GM19043 (cell line): ENCODE measurements around the gene SEC61A2.
"Not testable (repeated sequence)": the region's sequence is repeated elsewhere in the genome, so short reads cannot be mapped to it uniquely, and the experiment has no call there.

Experiments
- ATAC-seq: cut with Tn5 transposase; IDR thresholded peaks from one replicate; pipeline ENCODE4 v1.9.1; 2021; ENCODE audit warnings: low read depth; ENCODE audit not compliant: unreplicated experiment

SEC61A2 gene

DNA sequence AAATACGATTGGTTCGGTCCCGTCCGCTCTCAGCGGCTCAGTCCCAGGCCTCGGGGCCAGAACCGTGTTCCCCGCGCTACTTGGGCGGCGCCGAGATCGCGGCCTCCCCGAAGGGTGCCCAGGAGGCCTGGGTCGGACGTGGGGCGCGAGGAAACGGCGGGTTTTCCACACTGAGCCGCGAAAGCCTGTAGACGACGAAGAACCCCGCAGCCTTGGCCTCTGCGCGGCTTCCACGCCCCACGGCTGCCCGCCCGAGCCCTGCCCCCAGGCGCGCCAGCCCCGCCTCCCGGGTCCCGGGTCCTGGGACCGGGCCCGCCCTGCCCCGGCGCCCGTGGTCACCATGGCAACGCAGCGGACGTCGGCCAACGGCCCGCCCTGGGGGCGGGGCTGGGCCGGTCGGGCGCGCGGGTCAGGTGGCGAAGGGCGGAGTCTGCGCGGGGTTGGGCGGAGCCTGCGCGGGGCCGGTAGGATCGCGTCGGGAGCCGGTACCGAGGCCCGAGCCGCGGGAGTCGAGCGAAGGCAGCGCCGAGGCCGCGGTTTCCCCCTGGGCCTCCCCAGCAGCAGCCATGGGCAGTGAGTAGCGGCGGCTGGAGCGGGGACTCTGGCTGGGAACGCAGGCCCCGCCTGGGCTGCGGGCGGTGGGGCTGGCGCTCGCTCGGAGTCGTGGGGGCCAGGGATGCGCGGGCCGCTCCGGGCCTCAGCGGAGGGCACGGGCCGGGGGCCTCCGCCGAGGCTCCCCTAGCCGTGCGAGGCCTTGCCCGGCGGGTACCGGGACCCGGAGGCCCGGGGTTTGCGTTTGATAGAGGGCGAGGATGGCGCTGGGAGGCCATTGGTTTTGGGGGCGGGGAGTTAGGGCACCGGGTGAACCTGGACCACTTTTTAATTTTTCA, at the start of gene SEC61A2:
TSS of gene SEC61A2 (plus strand) at position 456 of the 890 bp plus-strand sequence. CDS start at position 567, 111 bp downstream.
- ATAC-seq = peak; percentile 93

DNA sequence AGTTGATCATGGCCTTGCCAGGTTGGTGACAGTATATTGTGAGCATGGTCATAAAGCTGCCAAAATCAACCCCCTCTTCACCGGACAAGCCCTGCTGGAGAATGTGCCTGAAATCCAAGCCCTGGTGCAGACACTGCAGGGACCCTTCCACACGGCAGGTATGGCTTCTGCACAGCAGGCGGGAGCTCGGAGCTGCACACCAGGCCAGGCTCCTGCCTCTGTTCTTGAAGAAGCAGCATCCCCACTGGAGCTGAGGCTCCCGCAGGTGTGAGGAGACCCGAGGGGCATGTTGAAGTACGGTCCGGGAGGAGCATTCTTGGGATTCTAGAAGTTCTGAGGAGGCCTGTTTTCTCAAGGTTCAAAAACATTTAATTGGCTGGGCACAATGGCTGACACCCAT, 48.0 kb upstream of the SEC61A2 start:
- ATAC-seq = no peak

DNA sequence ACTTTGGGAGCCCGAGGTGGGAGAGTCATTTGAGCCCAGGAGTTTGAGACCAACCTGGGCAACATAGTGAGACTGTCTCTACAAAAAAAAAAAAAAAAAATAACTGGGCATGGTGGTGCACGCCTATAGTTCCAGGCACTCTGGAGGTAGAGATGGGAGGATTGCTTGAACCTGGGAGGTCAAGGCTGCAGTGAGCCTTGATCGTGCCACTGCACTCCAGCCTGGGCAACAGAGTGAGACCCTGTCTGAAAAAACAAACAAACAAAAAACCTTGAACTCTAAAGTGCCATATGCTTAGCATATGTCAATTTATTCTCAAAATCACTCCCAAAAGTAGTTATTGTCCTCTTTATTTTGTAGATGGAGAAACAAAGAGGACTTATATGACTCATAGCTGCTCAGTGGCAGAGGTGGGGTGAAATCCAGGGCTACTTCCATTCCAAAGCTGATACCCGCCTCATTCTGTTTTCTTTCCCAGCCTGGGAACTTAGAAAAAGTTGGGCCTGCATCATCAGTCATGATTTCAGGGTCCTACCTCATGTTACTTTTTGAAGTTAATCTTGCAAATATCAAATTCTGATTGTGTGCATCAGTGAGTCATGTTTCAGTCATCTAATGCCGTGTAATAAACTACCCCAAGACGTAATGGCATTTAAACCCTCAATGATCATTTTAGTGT, 47.5 kb upstream of the SEC61A2 start:
- no peak for ATAC-seq

DNA sequence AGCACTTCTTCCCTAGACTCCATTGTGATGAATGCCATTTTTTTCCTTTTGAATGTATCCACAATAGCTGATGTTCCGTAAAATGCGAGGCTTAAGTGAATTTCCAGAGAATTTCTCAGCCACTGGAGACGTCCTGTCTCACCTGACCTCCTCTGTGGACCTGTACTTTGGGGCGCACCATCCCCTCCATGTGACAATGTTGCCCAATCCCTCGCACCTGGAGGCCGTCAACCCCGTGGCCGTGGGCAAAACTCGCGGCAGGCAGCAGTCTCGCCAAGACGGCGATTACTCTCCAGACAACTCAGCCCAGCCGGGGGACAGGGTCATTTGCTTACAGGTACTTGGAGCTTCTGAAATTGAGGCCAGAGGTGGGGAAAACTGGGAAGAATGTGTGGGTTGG, 40.6 kb upstream of the SEC61A2 start:
- ATAC-seq = no peak

DNA sequence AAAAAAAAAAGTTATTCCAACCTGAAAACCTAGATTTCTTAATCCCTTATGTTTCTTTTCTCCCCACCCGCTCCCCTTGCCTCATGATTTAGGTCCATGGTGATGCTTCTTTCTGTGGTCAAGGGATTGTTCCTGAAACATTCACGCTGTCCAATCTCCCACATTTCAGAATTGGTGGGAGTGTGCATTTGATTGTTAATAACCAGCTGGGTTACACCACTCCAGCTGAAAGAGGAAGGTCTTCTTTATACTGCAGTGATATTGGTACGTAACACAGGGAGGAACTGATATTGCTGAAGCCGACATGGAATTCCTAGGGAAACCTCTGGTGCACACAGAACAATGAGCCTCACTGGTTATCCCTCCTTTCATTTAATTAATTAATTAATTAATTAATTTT, 38.1 kb upstream of the SEC61A2 start:
- ATAC-seq = no peak

DNA sequence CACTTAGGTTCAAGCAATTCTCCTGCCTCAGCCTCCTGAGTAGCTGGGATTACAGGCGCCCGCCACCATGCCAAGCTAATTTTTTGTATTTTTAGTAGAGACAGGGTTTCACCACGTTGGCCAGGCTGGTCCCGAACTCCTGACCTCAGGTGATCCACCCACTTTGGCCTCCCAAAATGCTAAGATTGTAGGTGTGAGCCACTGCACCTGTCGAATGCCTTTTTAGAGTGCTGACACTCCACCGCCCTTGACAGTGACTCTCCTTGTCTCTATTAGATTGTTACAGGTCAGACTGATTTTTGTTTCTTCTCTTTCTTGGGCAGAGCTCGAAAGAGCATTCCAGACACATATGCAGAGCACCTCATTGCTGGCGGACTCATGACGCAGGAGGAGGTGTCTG, 32.1 kb upstream of the SEC61A2 start:
- not testable (repeated sequence) for ATAC-seq

DNA sequence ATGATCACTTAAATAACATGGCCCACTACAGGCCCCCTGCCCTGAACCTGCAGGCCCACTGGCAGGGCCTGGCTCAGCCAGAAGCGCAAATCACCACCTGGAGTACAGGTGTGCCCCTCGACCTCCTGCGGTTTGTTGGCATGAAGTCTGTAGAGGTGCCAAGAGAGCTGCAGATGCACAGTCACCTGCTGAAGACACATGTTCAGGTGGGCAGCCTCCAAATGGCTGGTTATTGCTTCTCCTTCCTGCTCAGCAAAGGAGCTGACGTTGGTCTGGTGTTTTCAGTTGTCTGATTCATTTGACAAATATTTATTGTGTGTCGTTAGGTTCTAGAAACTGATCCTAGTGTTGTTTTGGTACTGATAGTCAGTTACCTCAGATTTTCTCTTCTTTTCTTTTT, 31.7 kb upstream of the SEC61A2 start:
- no peak for ATAC-seq

DNA sequence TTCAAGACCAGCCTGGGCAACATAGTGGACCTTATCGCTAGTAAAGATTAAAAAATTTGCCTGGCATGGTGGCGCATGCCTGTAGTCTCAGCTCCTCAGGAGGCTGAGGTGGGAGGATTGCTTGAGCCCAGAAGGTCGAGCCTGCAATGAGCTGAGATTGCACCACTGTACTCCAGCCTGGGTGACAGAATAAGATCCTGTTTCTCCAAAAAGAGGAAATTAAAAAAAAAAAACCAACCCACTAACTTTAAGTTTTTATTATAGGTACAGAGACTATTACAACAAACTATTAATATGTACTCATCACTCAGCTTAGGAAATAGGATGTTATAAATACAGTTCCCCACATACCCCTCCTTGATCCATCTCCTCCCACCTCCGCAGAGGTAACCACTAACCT, 30.5 kb upstream of the SEC61A2 start:
- ATAC-seq = no peak

DNA sequence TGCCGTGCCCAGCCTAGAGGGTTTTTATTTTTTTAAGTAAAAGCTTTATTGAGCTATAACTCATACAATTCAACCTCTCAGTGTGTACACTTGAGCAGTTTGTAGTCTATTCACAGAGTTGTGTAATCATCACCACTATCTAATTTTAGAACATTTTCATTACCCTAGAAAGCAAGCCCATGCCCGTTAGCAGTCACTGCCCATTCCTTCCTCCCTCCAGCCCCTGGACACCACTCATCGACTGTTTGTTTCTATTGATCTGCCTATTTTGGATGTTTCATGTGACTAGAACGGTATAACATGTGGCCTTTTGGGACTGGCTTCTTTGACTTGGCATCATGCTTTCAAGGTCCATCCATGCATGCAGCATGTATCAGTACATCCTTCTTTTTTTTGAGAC, 25.7 kb upstream of the SEC61A2 start:
- ATAC-seq = no peak

DNA sequence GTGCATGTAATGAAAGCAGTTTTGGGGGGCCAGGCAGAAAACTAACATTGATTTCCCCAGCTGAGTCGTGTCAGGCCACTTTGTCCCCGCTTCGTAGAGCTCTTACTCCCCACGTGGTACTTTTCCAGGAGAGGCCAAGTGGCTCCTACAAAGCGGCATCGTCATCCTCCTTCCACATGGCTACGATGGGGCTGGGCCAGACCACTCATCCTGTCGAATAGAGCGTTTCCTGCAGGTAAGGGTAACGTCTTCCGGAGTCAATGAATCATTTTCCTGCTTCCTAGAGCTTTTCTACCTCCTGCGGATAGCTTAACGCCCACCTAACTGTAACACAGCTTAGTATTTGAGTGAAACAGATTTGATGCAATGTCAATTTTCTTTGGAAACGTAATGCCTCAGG, 21.7 kb upstream of the SEC61A2 start:
- no peak for ATAC-seq

DNA sequence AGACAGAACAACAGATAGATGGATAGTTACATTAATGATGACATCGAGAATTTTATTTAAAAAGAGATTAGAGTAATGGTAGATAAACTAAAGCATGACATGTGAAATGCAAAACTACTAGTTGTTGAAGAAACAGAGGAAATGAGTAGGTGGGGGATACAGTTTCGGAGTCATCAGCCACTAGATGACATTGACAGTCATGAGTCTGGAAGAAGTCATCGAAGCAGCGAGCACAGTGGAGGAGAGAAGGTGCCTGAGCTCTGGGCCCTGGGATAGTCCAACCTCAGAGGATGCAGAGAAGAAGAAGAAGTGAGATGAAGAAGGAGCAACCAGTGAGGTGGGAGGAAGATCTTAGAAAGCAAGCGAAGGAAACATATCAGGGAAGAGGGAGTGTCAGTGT, 20.2 kb upstream of the SEC61A2 start:
- ATAC-seq = no peak

DNA sequence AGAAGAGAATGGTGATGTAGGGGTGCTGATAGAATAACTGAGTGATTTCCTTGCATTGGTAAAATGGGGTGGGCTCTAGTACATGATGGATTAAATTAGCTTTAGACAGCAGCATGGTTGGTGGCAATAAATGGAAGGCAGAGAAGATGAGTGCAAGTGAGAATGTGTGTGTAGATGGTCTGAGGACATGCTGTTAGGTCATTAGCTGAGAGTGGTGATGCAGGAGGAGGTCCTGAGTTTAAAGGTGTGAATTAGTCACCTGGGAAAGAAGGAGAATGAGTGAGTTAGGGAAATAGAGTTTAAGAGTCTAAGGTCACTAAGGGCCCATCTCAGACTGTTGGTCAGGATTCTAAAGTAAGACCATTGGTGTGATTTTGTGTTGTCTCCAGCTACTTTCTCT, 17.9 kb upstream of the SEC61A2 start:
- no peak for ATAC-seq

DNA sequence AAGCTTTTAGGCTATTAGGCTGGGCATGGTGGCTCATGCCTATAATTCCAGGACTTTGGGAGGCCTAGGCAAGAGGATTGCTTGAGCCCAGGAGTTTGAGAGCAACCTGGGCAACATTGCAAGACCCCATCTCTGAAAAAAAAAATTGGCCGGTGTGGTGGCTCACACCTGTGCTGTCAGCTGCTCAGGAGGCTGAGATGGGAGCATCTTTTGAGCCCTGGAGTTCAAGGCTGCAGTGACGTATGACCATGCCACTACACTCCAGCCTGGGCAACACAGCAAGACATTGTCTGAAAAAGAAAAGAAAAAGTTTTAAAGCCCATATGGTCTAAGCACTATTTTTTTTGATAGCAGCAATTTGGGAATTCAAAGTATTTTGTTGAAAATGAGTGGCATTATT, 15.8 kb upstream of the SEC61A2 start:
- no peak for ATAC-seq

DNA sequence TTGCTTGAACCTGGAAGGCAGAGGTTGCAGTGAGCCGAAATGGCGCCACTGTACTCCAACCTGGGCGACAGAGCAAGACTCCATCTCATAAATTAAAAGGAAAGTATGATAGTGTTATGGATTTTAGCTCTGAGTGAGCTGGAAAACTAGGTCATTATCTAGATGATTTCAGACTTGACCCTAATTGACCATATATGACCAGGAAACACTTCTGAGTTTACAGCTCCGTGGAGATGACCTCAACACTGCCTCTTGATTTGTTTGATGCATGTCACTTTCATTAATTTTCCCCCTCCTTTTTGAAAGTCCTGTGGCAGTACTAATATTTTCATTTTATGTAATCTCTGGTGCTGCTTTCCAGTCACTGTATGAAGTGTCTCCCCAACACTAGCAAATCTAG, 7.8 kb upstream of the SEC61A2 start:
- ATAC-seq = no peak

DNA sequence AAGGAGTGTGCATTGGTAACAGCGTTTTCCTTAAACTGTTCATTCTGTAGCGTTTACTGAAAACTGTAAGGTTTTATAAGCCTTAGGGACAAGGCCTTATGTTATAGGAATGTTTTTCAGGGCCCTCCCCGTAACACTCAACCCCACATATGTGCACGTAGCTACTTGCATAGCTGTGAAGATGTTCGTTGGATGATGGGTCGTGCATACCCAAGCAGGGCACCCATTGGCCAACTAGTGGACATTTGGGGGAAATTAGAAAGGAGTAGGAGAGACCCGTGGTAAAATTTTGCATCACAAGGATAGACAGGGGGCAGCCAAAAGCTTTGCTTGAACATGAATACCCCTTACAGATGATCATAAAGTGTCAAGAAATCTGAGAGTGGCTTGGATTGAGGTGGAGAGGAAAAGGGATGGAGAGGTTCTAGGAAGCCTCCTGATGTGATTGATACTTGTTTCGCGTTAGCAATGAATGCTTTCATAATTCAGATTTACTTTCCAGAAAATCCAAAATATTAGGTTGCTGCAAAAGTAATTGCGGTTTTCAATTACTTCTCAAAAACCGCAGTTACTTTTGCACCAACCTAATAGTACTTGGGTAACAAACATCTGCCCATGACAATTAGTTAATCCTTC, 878 bp downstream of the SEC61A2 start:
- peak; percentile 37 for ATAC-seq

DNA sequence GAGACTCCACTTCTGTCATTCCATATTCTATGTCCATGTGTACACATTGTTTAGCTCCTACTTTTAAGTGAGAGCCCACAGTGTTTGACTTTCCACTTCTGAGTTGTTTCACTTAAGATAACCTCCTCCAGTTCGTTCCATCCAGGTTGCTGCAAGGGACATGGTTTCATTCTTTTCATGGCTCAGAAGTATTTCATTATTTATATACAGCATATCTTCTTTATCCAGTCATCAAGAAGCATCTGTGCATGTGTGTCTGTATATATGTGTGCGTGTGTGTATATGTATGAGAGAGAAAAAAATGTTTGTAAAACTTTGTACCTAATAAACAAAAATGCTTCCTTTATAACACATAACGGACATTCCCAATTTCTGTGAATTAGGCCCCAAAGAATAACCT, 6.2 kb downstream of the SEC61A2 start:
- ATAC-seq = no peak

DNA sequence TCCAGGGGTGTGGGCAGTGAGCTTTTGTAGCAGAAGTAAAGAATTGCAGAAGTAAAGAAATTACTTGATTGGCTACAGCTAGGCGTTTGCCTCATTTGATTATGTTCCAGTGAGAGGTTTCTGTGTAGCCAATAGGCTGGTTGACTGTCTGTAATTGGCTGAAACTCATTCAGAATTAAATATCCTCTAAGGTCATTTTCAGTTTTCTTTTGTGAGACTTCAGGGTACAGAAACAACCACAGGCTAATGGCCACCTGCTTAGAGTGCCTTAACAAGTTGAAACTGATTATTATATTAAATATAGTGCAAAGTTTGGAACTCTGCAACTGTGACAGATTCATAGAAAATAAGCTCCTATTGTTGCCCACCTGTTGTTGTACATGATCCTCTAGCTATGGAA, 10.6 kb downstream of the SEC61A2 start:
- ATAC-seq = no peak

DNA sequence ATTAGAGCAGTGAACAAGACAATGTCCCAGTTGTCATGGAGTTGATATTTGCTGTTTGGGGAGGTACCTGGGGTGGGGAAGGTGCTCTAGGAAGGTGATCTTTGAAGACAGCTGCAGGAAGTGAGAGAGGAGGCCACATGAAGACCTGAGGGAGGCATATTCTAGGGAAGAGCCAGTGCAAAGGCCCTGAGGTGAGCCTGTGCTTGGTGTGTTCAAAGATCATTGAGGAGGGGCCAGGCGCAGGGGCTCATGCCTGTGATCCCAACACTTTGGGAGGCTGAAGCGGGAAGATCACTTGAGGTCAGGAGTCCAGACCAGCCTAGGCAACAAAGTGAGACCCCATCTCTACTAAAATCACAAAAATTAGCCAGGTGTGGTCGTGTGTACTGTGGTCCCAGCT, 15.1 kb downstream of the SEC61A2 start:
- ATAC-seq = no peak

DNA sequence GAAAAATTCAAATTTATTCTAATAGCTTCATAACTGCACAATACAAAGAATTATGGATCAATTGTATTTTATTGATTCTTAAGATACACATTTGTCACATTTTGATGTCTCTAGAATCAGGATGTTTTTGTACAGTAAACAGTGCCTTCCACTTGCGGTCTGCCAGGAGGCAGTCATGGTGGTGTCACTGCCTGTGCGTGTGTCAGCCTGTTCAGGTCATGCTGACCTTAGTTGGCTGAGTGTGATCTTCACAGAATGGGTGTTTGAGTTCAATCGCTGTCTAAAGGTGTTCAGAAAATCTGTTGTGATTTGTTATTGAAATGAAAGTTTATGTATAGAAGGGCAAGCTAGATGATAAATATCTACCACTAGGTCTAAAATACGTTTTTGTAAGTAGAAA, 20.7 kb downstream of the SEC61A2 start:
- ATAC-seq = no peak

DNA sequence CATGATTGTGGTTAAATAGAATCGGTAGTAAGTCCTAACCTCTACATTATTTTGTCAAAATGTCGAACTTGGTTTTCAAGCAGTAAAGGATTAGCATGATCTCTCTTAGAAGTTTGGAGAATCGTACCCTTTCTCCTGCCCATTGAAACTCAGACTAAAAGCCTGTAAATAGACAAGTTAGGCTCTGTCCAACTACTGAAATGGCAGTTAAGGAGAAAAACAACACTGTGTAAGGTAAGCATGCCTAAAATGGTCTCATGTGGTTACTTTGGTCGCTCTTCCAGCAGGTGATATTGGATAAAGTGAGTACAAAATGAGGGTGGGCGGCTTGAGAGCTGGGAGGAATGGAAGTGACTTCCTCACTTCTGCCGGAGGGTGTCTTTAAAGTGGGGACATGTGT, 25.0 kb downstream of the SEC61A2 start:
- no peak for ATAC-seq

DNA sequence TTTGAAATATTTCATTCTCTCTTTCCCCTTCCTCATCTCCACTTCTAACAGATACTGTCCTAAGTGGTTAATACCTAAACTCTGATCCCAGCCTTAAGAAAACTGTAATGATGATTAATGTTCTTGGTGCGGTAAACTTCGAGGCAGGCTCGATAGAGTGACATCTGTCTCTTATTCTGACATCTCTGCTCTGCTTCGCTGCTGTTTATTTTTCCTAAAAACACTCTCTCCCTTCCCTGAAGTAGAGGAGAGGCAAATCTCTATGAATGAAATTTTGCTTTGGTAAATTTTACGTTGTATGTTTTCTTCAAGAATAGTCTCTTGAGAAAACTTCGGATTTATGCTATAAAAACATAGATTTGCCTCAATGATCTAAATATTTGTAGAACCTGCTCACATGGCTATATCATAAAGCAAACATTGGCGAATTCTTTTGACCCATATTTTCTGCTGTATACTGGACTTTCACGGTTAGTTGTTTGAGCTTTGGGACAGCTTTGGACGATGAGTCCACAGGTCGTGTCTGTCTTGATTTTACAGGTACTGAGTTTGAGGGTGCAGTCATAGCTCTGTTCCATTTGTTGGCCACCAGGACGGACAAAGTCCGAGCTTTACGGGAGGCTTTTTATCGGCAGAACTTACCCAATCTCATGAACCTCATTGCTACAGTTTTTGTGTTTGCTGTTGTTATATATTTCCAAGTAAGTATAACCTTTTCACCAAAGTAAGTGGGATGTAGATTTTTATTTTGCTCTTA, 27.1 kb downstream of the SEC61A2 start:
- no peak for ATAC-seq
